Neural progenitor cell (in vitro differentiated cells): ENCODE measurements around the gene IDH1. TPM values are rescaled to one million over a fixed set of nuclear protein-coding genes. Genes with fewer than 3 reads are reported as not detected.

Experiments used
- DNase-seq: peaks from one replicate; pipeline ENCODE4 v3.0.0-alpha.2; 2016; ENCODE audit warnings: low spot score
- H2AFZ ChIP-seq: fragments of 200-600 bp; sonication (generic); replicated peaks from 2 replicates; pipeline ENCODE4 v1.6.1; 2016; ENCODE audit warnings: antibody characterized with exemption
- H3F3A ChIP-seq: fragments of 200-600 bp; sonication (generic); 2 replicates; pipeline ENCODE4 v1.6.1; 2016; ENCODE audit warnings: antibody characterized with exemption, low read depth
- H3K27ac ChIP-seq: fragments of 200-600 bp; sonication (generic); 2 replicates; pipeline ENCODE4 v1.5.1; 2016; ENCODE audit warnings: mild to moderate bottlenecking
- H3K27me3 ChIP-seq: fragments of 200-600 bp; sonication (generic); 2 replicates; pipeline ENCODE4 v1.6.1; 2016; ENCODE audit warnings: mild to moderate bottlenecking, moderate library complexity
- H3K36me3 ChIP-seq: fragments of 200-600 bp; sonication (generic); 2 replicates; pipeline ENCODE4 v1.5.1; 2016
- H3K4me1 ChIP-seq: fragments of 200-600 bp; sonication (generic); 2 replicates; pipeline ENCODE4 v1.6.1; 2016; ENCODE audit warnings: mixed run types
- H3K4me2 ChIP-seq: fragments of 200-600 bp; sonication (generic); 2 replicates; pipeline ENCODE4 v1.6.1; 2016
- H3K4me3 ChIP-seq: fragments of 200-600 bp; sonication (generic); 2 replicates; pipeline ENCODE4 v1.5.1; 2016
- H3K79me2 ChIP-seq: fragments of 200-600 bp; sonication (generic); 2 replicates; pipeline ENCODE4 v1.6.1; 2016; ENCODE audit warnings: low read depth
- H3K9ac ChIP-seq: fragments of 200-600 bp; sonication (generic); 2 replicates; pipeline ENCODE4 v1.6.1; 2016
- H3K9me3 ChIP-seq: fragments of 200-600 bp; sonication (generic); 2 replicates; pipeline ENCODE4 v1.5.1; 2016; ENCODE audit warnings: low read depth
- H4K20me1 ChIP-seq: fragments of 200-600 bp; sonication (generic); 2 replicates; pipeline ENCODE4 v1.6.1; 2016; ENCODE audit warnings: low read depth
- H3K27ac Mint-ChIP-seq: 3 replicates; pipeline ENCODE4 v1.8.0; 2021; ENCODE audit warnings: mixed read lengths
- H3K27me3 Mint-ChIP-seq: 2 replicates; pipeline ENCODE4 v1.8.0; 2022; ENCODE audit warnings: low read depth, mild to moderate bottlenecking, inconsistent platforms, moderate library complexity, mixed read lengths; ENCODE audit not compliant: insufficient read depth
- H3K36me3 Mint-ChIP-seq: 3 replicates; pipeline ENCODE4 v1.8.0; 2021; ENCODE audit warnings: mixed read lengths
- H3K4me1 Mint-ChIP-seq: 3 replicates; pipeline ENCODE4 v1.8.0; 2021; ENCODE audit warnings: mixed read lengths
- H3K4me3 Mint-ChIP-seq: 3 replicates; pipeline ENCODE4 v1.8.0; 2021; ENCODE audit warnings: mild to moderate bottlenecking, moderate library complexity, mixed read lengths
- H3K9me3 Mint-ChIP-seq: 3 replicates; pipeline ENCODE4 v1.8.0; 2020; ENCODE audit warnings: mixed read lengths
- CTCF ChIP-seq: fragments of 200-600 bp; sonication (generic); IDR thresholded peaks from 2 replicates; pipeline ENCODE4 v1.5.1; 2017; ENCODE audit warnings: antibody characterized with exemption, mild to moderate bottlenecking
- EZH2 ChIP-seq: fragments of 200-600 bp; sonication (generic); IDR thresholded peaks from 2 replicates; pipeline ENCODE4 v1.6.1; 2017; ENCODE audit warnings: antibody characterized with exemption, mild to moderate bottlenecking, moderate library complexity
- EZH2phosphoT487 ChIP-seq: fragments of 200-600 bp; sonication (generic); IDR thresholded peaks from 2 replicates; pipeline ENCODE4 v1.6.1; 2017; ENCODE audit warnings: antibody characterized with exemption
- total RNA-seq: library from RNA; depleted of rRNA; stranded (reverse); fragments of >200 nt; gene quantifications from 2 replicates; pipeline ENCODE4 v1.2.3, GENCODE V29; 2015; ENCODE audit warnings: low replicate concordance

The IDH1 gene
- total RNA-seq, 1 donor from 2014 or later = 308 TPM

- no peaks in the 10 kb centered on the region for H3K4me1 Mint-ChIP-seq
- H3K27ac ChIP-seq = no peak overlapping the region
- H3K27me3 Mint-ChIP-seq = no peaks in the 10 kb centered on the region
- H3K4me3 Mint-ChIP-seq = no peak overlapping the region
- H3F3A ChIP-seq = peaks cover 12% of the 10 kb centered on the region
- no peak for TF ChIP-seq EZH2phosphoT487
- no peak for TF ChIP-seq EZH2
- no peak for TF ChIP-seq CTCF
- H3K36me3 ChIP-seq = peaks cover 19% of the 10 kb centered on the region
- no peaks in the 10 kb centered on the region for H3K27me3 ChIP-seq
- H3K79me2 ChIP-seq = no peaks in the 10 kb centered on the region
- no peak for DNase-seq
- H3K27ac Mint-ChIP-seq = no peak overlapping the region
- H3K4me1 ChIP-seq = no peaks in the 10 kb centered on the region
- H3K9me3 ChIP-seq = no peaks in the 10 kb centered on the region
- no peak overlapping the region for H3K4me3 ChIP-seq
- no peak overlapping the region for H3K4me2 ChIP-seq
- H3K9ac ChIP-seq = no peak overlapping the region
- H3K9me3 Mint-ChIP-seq = peaks cover 8% of the 10 kb centered on the region
- H2AFZ ChIP-seq = no peak overlapping the region
- peaks cover 31% of the 10 kb centered on the region for H3K36me3 Mint-ChIP-seq
- no peaks in the 10 kb centered on the region for H4K20me1 ChIP-seq
Observed at GRCh38 chr2:208234786-208235185, 20.1 kb downstream of the IDH1 start.

- no peaks in the 10 kb centered on the region for H3K4me1 Mint-ChIP-seq
- Histone ChIP-seq H3K9ac (no peak overlapping the region), H3K79me2 (no peaks in the 10 kb centered on the region), H3F3A (no peaks in the 10 kb centered on the region), H3K36me3 (no peaks in the 10 kb centered on the region), H3K9me3 (no peaks in the 10 kb centered on the region), H3K4me1 (no peaks in the 10 kb centered on the region), H3K27me3 (no peaks in the 10 kb centered on the region), H2AFZ (no peak overlapping the region), H3K27ac (no peak overlapping the region), H3K4me3 (no peak overlapping the region), H4K20me1 (no peaks in the 10 kb centered on the region), H3K4me2 (no peak overlapping the region)
- no peak for DNase-seq
- peaks cover 2% of the 10 kb centered on the region for H3K27me3 Mint-ChIP-seq
- TF ChIP-seq CTCF = no peak
- no peak for TF ChIP-seq EZH2phosphoT487
- TF ChIP-seq EZH2 = no peak
- H3K27ac Mint-ChIP-seq = no peak overlapping the region
- no peak overlapping the region for H3K4me3 Mint-ChIP-seq
- peaks cover 11% of the 10 kb centered on the region for H3K9me3 Mint-ChIP-seq
- H3K36me3 Mint-ChIP-seq = no peaks in the 10 kb centered on the region
Observed at GRCh38 chr2:208228476-208228875, 26.4 kb downstream of the IDH1 start.

- no peaks in the 10 kb centered on the region for H4K20me1 ChIP-seq
- H3K27ac Mint-ChIP-seq = no peak overlapping the region
- H3K9me3 ChIP-seq = no peaks in the 10 kb centered on the region
- H3K79me2 ChIP-seq = no peaks in the 10 kb centered on the region
- no peaks in the 10 kb centered on the region for H3K27me3 ChIP-seq
- H3K4me1 ChIP-seq = no peaks in the 10 kb centered on the region
- no peak overlapping the region for H2AFZ ChIP-seq
- no peak overlapping the region for H3K9ac ChIP-seq
- no peak for DNase-seq
- no peak overlapping the region for H3K27ac ChIP-seq
- H3K4me3 ChIP-seq = no peak overlapping the region
- peaks cover 2% of the 10 kb centered on the region for H3K27me3 Mint-ChIP-seq
- no peaks in the 10 kb centered on the region for H3K36me3 Mint-ChIP-seq
- TF ChIP-seq EZH2 = no peak
- no peak for TF ChIP-seq CTCF
- no peak for TF ChIP-seq EZH2phosphoT487
- no peaks in the 10 kb centered on the region for H3K4me1 Mint-ChIP-seq
- H3F3A ChIP-seq = no peaks in the 10 kb centered on the region
- no peak overlapping the region for H3K4me3 Mint-ChIP-seq
- no peak overlapping the region for H3K4me2 ChIP-seq
- H3K36me3 ChIP-seq = no peaks in the 10 kb centered on the region
- H3K9me3 Mint-ChIP-seq = peaks cover 11% of the 10 kb centered on the region
Observed at GRCh38 chr2:208227581-208228232, 27.2 kb downstream of the IDH1 start.
